Osteoblast (primary cell): ENCODE results near the gene ELP4. TPM values are rescaled to one million over a fixed set of nuclear protein-coding genes. Genes with fewer than 3 reads are reported as not detected.

ENCODE experiments used
- DNase-seq: peaks from one replicate; pipeline ENCODE4 v3.0.0; 2011; ENCODE audit warnings: low spot score, mixed read lengths; ENCODE audit not compliant: insufficient read length; ENCODE audit errors: missing footprints
- H2AFZ ChIP-seq: 2 replicates; pipeline ENCODE4 v1.6.0; 2011; ENCODE audit warnings: mild to moderate bottlenecking, low read length
- H3K27ac ChIP-seq: 2 replicates; pipeline ENCODE4 v1.5.1; 2011; ENCODE audit warnings: mild to moderate bottlenecking, low read depth, low read length, moderate library complexity
- H3K27me3 ChIP-seq: 2 replicates; pipeline ENCODE4 v1.6.0; 2012; ENCODE audit warnings: mild to moderate bottlenecking, control low read depth, inconsistent platforms, low read length, moderate library complexity; ENCODE audit not compliant: insufficient read depth
- H3K36me3 ChIP-seq: 2 replicates; pipeline ENCODE4 v1.5.1; 2011; ENCODE audit warnings: mild to moderate bottlenecking, low read length, control low read depth, moderate library complexity; ENCODE audit not compliant: insufficient read depth
- H3K4me1 ChIP-seq: 2 replicates; pipeline ENCODE4 v1.5.1; 2011; ENCODE audit warnings: mild to moderate bottlenecking, low read length, control low read depth, moderate library complexity; ENCODE audit not compliant: insufficient read depth
- H3K4me2 ChIP-seq: 2 replicates; pipeline ENCODE4 v1.6.0; 2011; ENCODE audit warnings: mild to moderate bottlenecking, low read length; ENCODE audit not compliant: insufficient read depth
- H3K4me3 ChIP-seq: fragments of 200-600 bp; sonication (generic); 3 replicates; pipeline ENCODE4 v1.5.1; 2012; ENCODE audit warnings: mild to moderate bottlenecking, low read length, inconsistent platforms; ENCODE audit not compliant: insufficient read depth
- H3K79me2 ChIP-seq: 2 replicates; pipeline ENCODE4 v1.6.0; 2012; ENCODE audit warnings: mild to moderate bottlenecking, low read length, control low read depth, inconsistent platforms; ENCODE audit not compliant: insufficient read depth
- H3K9me3 ChIP-seq: 2 replicates; pipeline ENCODE4 v1.5.1; 2011; ENCODE audit warnings: low read depth, low read length, control low read depth
- H4K20me1 ChIP-seq: 2 replicates; pipeline ENCODE4 v1.6.0; 2012; ENCODE audit warnings: mild to moderate bottlenecking, low read length, control low read depth; ENCODE audit not compliant: insufficient read depth
- CTCF ChIP-seq: IDR thresholded peaks from 2 replicates; pipeline ENCODE4 v1.5.1; 2011; ENCODE audit warnings: mild to moderate bottlenecking, low read depth, low read length, moderate library complexity; ENCODE audit errors: extremely low read depth
- total RNA-seq: library from RNA; depleted of rRNA; stranded (reverse); fragments of >200 nt; gene quantifications from 2 replicates; pipeline ENCODE4 v1.2.3, GENCODE V29; 2012

ELP4 gene
- total RNA-seq, 1 donor = 16.3 TPM

DNA sequence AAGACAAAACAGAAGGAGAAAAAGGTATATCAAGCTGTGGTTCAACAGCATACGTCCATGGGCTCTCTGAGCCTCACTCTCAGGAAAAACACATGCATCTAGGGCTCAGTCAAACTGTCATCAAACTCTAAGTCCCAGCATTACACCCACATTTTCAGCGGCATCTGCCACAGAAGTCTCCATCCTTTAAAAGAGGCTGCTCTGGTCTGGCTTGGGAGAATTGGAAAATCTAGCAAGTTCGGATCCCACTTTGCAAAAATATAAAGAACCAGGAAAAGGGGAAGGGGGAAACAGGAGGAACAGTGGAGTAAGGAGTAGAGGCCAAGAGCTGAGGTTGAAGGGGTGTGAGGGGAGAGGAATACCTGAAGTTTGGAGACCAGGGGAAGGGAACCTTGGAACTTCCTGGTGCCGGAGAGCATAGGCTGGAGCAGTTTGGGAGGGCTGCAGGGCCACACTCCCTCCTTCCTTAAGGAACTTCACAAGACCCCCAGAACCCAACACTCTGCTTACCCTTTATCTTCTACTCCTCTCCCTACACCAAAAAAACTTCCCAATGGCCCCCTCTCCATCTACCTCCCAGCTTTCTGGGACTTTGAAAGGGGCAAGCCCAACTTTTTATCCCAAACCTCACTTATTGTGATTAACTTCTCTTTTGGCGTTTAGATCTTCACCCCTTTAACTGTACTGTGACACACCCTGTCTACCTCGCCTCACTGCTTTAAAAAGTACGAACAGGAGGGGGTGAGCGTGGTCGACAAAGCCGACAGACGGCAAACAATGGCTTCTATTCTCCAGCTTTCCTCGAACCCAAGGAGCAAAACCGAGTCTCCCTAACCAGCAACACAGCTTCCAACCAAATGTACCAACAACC, 297.6 kb downstream of the ELP4 start:
- peak; percentile 84 for DNase-seq
- no peaks in the 10 kb centered on the region for H3K79me2 ChIP-seq
- no peak overlapping the region for H2AFZ ChIP-seq
- no peak overlapping the region for H3K4me2 ChIP-seq
- TF ChIP-seq CTCF = no peak
- peaks cover 5% of the 10 kb centered on the region for H3K4me1 ChIP-seq
- no peak overlapping the region for H3K27ac ChIP-seq
- no peak overlapping the region for H3K4me3 ChIP-seq
- H3K9me3 ChIP-seq = no peaks in the 10 kb centered on the region
- H3K27me3 ChIP-seq = peaks cover 98% of the 10 kb centered on the region
- no peaks in the 10 kb centered on the region for H3K36me3 ChIP-seq
- H4K20me1 ChIP-seq = peaks cover 5% of the 10 kb centered on the region

DNA sequence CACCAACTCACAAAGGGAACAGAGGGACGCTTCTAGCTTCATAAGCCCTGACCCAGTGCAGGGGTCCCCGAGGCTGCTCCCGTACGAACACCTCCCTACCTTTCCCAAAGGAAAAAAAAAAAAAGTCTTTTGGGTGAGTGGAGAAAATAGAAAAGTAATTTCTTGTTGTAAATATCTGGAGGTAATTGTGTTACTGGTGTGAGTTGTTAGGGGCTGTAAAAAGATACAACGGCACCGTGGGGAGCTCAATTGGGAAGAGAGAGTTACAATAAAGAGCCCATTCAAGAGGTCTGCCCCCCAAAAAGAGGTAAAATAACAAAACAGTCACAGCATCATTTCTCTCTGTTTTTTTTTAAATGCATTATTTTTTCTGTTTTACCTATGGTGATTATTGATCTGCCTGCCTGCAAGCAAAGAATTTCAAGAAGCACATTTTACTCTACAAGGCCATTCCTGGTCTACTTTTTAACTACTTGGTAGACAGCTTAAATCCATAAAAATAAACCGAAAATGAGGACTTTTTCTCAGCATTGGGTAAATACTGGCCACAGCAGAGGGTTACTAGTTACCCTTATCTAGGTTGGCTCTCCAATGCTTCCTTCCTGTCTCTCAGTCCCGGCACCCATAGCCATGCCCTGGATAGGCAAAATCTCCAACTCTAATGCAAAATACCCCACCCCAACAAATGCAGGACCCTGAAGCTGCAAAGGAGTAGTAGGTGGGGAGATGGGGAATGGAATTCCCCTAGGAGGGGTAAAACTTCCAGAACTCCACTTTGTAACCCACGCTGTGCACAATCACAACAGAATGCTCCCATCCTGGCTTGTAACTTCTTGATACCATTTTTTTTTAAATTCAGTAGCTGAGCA, 298.5 kb downstream of the ELP4 start:
- DNase-seq = peak; percentile 55
- H3K27me3 ChIP-seq = peaks cover 99% of the 10 kb centered on the region
- H3K4me1 ChIP-seq = peaks cover 5% of the 10 kb centered on the region
- no peaks in the 10 kb centered on the region for H3K9me3 ChIP-seq
- H3K79me2 ChIP-seq = no peaks in the 10 kb centered on the region
- H3K4me2 ChIP-seq = no peak overlapping the region
- no peaks in the 10 kb centered on the region for H3K36me3 ChIP-seq
- H2AFZ ChIP-seq = no peak overlapping the region
- H3K4me3 ChIP-seq = no peak overlapping the region
- no peak overlapping the region for H3K27ac ChIP-seq
- no peak for TF ChIP-seq CTCF
- H4K20me1 ChIP-seq = peaks cover 5% of the 10 kb centered on the region

GRCh38 chr11:31808721-31809540, 299.4 kb downstream of the ELP4 start:
- peak; percentile 66 for DNase-seq
- Histone ChIP-seq H3K4me2 (no peak overlapping the region), H3K27me3 (peaks cover 99% of the 10 kb centered on the region), H3K4me1 (peaks cover 5% of the 10 kb centered on the region), H3K4me3 (no peak overlapping the region), H4K20me1 (peaks cover 2% of the 10 kb centered on the region), H2AFZ (no peak overlapping the region), H3K79me2 (no peaks in the 10 kb centered on the region), H3K27ac (no peak overlapping the region), H3K9me3 (no peaks in the 10 kb centered on the region), H3K36me3 (no peaks in the 10 kb centered on the region)
- no peak for TF ChIP-seq CTCF
